ENCODE results near the gene MORN1.

Gene MORN1

DNA sequence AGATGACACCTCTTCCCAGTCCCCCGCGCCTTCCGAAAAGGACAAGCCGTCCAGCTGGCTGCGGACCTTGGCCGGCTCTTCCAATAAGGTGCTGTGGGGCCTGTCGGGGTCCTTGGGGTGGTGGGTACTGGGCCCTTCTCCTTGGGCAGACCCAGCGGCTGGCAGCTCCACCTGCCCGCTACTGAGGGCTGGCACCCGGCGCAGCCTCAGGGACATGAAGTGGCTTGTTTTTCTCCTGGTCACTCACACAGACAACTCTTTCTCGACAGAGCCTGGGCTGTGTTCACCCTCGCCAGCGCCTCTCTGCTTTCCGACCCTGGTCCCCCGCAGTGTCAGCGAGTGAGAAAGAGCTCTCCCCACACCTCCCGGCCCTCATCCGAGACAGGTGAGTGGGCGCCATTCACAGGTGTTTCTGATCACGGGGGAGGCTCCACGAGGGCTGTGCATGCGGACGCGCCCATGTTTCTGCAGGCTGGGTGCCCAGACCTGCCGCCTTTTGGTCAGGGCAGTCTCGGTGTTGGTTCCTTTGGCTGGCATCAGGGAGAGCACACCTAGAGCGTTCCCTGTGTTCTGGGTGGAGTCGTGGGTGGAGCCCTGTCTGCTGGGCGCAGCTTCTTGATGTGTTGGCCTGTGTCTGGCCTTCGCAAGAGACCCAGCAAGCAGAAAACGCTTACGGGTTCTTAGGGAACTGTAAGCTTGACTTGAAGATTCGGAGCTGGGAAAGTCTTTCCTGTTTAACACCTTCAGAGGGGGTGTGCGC is 88.2 kb downstream of the MORN1 start:
- H3K4me1 ChIP-seq = no peaks in the 10 kb centered on the region
- DNase-seq = no peak
- TF ChIP-seq, protein P1, sequence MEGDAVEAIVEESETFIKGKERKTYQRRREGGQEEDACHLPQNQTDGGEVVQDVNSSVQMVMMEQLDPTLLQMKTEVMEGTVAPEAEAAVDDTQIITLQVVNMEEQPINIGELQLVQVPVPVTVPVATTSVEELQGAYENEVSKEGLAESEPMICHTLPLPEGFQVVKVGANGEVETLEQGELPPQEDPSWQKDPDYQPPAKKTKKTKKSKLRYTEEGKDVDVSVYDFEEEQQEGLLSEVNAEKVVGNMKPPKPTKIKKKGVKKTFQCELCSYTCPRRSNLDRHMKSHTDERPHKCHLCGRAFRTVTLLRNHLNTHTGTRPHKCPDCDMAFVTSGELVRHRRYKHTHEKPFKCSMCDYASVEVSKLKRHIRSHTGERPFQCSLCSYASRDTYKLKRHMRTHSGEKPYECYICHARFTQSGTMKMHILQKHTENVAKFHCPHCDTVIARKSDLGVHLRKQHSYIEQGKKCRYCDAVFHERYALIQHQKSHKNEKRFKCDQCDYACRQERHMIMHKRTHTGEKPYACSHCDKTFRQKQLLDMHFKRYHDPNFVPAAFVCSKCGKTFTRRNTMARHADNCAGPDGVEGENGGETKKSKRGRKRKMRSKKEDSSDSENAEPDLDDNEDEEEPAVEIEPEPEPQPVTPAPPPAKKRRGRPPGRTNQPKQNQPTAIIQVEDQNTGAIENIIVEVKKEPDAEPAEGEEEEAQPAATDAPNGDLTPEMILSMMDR (IDR thresholded peaks at IDR 0.05; ENCODE audit: low read depth, low read length) = no peak
- H3K27me3 ChIP-seq = no peaks in the 10 kb centered on the region
- H3K36me3 ChIP-seq = no peaks in the 10 kb centered on the region
- no peak overlapping the region for H3K4me3 ChIP-seq (ENCODE audit: low read depth, low read length)
- no peaks in the 10 kb centered on the region for H3K9me3 ChIP-seq

DNA sequence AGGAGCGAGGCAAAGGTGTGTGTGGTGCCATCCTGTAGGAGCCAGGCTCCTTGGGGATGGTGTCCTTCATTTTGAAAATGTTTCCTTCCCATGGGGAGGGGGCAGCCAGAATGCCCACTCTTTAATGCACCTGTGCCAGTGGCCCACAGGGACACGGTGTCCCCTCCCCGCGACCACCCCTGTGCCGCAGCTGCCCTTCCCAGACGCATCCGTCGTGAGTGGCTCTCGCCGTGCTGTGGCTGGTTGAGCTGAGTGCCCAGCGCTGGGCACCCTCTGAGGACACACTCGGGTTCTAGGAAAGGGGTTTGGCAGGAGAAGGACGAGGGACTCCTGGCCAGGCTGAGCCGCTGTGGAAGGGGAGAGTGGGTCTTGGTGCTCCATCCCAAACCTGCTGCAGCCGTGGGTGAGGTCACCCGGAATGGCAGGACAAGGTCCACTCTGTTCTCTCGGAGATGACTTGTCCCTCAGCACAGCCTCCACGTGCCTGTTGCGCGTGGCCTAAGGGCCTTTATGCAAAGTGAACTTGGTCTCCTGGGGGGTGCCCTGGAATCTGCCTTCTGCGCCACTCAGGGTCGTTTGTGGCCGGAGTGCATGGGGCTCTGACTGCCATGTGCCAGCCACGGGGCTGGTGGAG is 88.9 kb downstream of the MORN1 start:
- Histone ChIP-seq H3K4me1 (no peaks in the 10 kb centered on the region), H3K27me3 (no peaks in the 10 kb centered on the region), H3K36me3 (no peaks in the 10 kb centered on the region), H3K9me3 (no peaks in the 10 kb centered on the region), H3K4me3 (ENCODE audit: low read depth, low read length) (no peak overlapping the region)
- no peak for DNase-seq
- TF ChIP-seq, protein P1 (IDR thresholded peaks at IDR 0.05; ENCODE audit: low read depth, low read length) = no peak

GRCh38 chr1:2301607-2302291 is 89.6 kb downstream of the MORN1 start:
- no peaks in the 10 kb centered on the region for H3K36me3 ChIP-seq
- H3K9me3 ChIP-seq = no peaks in the 10 kb centered on the region
- no peaks in the 10 kb centered on the region for H3K27me3 ChIP-seq
- no peaks in the 10 kb centered on the region for H3K4me1 ChIP-seq
- DNase-seq = no peak
- TF ChIP-seq, protein P1 (IDR thresholded peaks at IDR 0.05; ENCODE audit: low read depth, low read length) = no peak
- H3K4me3 ChIP-seq (ENCODE audit: low read depth, low read length) = no peak overlapping the region

DNA sequence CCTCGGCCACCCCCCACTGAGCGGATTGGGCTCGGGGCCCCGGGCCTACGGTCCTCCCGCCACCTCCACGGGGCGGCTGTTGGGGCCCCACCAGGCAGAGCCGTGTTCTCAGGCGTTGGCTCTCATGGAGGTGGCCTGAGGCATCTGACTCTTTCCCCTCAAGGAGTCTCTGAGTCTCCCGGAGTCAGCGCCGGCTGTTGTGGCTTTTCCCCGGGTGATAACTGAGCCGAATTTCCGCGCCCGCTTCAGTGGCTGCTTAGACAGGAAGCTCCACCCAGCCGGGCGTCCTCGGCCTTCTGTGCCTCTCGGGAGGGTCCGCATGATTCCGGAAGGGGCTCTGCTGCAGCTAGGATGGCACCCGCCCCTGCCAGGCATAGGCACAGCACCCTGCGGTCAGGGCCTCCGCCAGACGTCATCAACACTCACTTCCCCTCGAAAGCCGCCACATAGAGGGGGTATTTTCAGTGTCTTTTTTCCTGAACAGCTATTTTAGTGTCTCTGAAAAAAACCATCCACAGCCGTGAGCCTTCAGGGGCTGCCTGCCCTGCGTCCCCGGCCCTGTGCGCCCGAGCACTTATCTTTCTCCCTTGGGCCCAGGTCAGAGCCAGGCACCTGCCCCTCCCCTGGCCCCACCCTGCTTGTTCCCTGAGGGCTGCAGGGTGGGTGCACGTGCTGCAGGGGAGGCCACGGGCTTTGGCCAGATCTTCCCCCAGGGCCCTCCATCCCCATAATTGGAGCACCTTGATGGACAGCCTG is 90.3 kb downstream of the MORN1 start:
- Histone ChIP-seq H3K36me3 (no peaks in the 10 kb centered on the region), H3K4me3 (ENCODE audit: low read depth, low read length) (no peak overlapping the region), H3K27me3 (no peaks in the 10 kb centered on the region), H3K4me1 (no peaks in the 10 kb centered on the region), H3K9me3 (no peaks in the 10 kb centered on the region)
- TF ChIP-seq, protein P1 (IDR thresholded peaks at IDR 0.05; ENCODE audit: low read depth, low read length) = no peak
- DNase-seq = no peak

- Histone ChIP-seq H3K9me3 (no peaks in the 10 kb centered on the region), H3K36me3 (no peaks in the 10 kb centered on the region), H3K27me3 (no peaks in the 10 kb centered on the region), H3K4me1 (no peaks in the 10 kb centered on the region), H3K4me3 (ENCODE audit: low read depth, low read length) (no peak overlapping the region)
- no peak for DNase-seq
- TF ChIP-seq, protein P1 (IDR thresholded peaks at IDR 0.05; ENCODE audit: low read depth, low read length) = no peak
Observed at GRCh38 chr1:2300004-2300771, 91.2 kb downstream of the MORN1 start.

Data from BE2C (cell line).